HG03520 (cell line): ENCODE data around the gene BZW1.
A peak's percentile ranks its signal among the peaks of the same experiment; 100 is the strongest.
"Not testable (repeated sequence)": the region's sequence is repeated elsewhere in the genome, so short reads cannot be mapped to it uniquely, and the experiment has no call there.

Experiments
- ATAC-seq: cut with Tn5 transposase; IDR thresholded peaks from one replicate; pipeline ENCODE4 v1.9.1; 2021; ENCODE audit warnings: mild to moderate bottlenecking, moderate library complexity; ENCODE audit not compliant: unreplicated experiment

Gene BZW1

DNA sequence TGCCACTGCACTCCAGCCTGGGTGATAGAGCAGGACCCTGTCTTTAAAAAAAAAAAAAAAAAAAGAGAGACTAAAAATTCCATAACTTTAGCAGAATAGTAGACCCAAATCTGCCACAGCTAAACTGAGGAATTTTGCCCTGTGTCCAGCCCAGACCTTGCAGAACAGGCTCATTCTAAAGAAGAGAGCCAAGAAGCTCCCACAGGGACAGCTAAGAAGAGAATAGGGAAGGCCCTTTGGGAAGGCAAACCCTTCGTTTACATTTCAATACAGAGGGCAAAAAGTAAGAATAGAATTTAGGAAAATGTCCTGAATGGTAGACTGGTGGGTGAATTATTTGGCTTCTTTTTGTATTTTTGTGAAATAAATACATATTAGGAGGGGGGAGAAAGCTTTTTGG, 21.5 kb upstream of the BZW1 start:
- no peak for ATAC-seq

DNA sequence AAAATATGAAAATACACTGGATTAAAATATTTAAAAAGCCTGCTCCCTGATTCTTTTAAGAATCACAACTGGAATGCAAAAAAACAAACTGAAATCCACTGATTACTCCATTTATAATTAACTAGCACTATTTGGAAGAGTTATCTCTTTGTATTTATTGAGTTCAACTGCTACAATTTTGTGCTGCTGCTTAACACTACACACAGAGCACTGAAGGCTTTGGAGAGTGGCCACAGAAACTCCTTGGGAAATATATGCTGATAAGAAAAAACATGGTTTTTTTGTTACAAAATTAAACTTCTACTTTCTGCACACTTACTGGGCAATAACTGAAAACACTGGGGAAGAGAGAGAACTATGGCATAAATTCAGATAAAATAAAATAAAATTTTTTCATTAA, 19.8 kb upstream of the BZW1 start:
- ATAC-seq, result no peak

DNA sequence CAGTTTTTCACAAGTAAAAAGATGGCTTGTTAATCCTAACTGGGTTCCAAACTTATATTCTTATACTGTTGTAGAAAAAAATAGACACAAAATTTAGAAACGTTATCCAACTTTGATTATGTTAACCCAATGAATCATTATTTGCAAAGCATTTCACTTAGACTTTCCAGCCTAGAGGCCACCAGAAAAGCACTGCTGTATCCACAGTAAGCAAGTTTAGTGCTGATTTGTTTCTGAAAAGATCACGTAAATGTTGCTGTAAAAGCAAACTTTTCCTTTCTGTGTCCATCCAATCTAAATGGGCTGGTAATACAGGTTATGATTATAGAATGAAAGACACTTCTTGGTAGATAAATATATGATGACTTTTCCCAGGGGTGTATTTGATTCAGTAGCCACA, 17.6 kb upstream of the BZW1 start:
- no peak for ATAC-seq

DNA sequence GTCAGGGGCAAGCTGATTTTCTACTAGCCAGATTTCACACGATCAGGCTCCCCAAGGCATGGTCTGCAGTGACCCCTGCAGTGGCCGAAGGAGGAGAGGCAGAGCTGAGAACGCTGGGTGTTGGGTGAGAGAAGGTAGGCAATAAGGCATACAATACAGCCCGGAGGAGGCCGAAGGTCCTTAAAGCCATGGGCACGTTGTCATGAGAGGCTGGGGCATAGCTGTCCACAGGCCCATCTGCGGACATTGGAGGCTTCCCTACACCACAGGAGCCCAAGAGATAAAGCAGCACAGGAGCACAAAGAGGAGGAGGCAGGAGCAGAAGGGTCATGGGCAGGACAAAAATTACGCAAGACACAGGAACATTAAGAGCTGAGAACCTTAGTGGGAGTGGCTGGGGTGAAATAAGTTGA, 16.7 kb upstream of the BZW1 start:
- no peak for ATAC-seq

DNA sequence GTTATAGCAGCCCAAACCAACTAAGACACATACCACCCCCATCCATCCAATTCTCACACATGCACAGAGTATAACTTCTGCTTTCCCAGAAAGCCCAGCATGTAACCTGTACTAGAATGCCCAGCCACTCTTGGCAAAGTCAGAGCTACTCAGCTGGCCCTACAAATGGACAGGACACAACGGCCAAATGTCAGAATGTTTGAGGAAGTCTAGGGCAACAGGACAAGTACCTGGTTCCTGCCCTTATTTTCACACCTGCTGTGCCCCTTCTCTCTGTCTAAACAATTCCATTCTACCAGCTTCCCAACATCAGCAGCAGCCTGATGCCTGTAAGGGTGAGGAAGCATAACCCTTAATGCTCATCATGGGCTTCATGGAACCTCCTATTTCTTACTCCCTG, 15.1 kb upstream of the BZW1 start:
- no peak for ATAC-seq

DNA sequence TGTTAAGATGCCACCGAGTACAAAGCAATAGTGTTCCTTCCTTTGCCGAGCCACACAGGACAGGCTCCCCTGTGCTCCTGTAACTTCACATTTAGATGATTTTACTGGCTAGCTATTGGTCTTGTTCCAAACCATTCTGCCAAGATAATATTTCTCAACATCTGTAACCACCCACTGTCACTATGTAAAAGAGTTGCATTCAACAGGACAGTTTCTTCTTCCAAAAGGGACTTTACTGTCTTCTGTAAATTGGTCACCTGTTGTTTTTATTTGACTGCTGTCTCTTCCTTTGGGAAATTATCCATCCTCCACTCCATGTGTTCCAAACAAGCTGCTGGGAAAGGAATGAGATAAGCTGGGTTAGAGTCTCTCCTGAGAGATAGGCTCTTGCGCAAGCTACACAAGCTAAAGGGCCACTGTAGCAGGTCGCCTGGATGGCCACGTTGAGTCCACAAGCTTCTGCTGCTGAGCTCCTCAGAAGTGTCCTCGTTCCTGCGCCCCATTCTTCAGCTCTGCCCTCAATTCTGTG, 14.4 kb upstream of the BZW1 start:
- no peak for ATAC-seq

DNA sequence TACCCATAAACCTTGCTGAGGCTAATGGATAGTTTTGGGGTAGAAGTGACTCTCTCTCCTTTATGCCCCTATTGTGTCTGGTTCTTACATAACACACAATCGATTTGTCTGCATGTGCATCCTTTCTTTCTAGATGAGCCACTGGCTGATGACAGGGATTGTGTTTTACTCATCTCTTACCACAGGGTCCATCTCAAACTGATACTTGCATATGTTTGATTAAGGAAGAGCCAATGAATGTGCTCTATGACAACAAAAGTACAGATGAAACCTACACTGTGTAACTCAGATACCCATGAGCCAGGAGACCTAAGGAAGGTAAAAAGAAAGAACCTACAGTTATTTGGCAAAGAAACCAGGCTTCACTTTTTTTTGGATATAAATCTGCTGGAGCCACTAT, 13.2 kb upstream of the BZW1 start:
- no peak for ATAC-seq

DNA sequence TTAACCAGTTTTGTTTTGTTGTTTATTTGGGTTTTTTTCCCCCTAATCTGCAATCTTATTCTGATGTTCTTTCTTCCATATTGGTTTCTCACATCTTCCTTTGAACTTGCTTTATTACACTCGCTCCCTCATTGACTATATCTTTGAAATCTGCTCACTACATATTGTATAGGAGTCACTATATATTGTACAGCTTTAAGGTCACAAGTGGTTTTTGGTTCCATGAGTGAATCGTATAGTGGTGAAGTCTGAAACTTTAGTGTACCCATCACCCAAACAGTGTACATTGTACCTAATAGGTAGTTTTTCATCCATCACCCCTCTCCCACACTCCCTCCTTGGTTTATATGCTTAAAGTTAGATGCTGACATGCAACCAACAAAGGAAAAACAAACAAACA, 11.3 kb upstream of the BZW1 start:
- ATAC-seq, result no peak

DNA sequence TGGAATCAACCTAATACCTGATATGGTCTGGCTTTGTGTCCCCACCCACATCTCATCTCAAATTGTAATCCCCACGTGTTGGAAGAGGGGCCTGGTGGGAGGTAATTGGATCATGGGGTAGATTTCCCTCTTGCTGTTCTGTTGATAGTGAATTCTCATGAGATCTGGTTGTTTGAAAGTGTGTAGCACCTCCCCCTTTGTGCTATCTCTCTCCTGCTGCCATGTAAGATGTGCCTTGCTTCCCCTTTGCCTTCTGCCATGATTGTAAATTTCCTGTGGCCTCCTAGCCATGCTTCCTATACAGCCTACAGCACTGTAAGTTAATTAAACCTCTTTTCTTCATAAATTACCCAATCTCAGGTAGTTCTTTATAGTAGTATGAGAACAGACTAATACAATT, 10.3 kb upstream of the BZW1 start:
- ATAC-seq, result not testable (repeated sequence)

DNA sequence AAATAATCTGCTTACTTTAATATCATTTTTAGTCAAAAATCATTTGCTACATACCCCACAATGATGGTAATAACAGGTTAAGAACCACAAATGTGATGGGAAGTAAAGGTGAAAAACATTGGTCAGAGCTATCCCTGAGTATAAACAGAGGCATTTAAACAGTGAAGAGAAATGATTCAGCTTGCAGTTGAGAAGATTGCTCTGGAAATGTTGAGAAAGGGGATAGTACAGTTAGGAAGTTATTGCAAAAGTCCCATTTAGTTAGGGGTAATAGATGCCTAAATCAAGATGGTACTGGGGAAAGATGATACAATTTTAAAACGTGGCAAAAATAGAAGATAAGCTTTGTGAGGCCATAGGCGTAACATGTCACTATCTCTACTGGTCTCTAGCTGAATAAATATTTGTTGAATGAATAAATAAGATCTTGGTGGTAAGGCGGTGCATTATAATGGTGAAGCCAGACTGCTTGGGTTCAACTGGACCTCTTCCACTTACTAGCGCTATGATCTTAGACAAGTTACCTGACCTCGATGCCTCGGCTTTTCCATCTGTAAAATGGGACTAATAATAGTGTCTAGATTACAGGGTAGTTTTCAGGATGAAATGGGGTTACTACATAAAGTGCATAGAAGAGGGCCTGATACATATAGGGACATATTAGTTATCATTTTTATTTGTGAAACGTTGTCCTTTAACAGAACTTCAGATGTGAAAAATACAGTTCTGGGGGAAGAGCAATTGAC, 2.0 kb upstream of the BZW1 start:
- no peak for ATAC-seq

DNA sequence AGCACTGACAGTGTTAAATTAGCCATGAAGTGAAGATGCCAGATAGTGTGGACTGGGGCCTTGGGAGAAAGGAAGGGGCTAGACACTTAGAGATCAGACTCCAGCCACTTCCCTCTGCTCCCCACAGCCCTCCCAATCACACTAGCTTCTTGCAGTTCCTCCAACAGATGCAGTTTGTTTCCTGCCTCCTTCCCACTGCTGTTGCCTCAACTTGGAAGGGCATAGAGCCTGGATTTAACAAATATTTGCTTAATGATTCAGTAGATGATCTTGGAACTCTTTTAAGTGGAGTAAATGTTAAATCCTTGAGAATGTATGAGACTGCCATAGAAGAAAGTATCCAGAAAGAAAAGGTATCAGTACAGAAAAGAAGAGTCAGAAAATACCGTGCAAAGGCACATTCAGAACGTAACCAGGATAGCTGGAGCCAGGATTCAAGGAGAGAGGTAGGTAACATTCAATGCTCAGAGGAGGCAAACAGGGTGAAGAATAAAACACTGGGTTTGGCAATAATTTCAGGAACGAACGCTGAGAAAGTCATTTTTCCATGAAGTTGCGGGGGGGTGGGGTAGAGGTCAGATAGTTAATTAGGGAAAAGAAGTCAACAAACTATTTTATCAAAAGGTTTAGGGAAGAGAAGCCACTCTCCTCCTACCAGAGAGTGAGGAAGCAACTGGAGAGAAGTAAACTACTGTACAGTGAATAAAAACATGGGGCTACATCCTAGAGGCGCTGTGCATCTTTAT, 1.3 kb upstream of the BZW1 start:
- no peak for ATAC-seq

DNA sequence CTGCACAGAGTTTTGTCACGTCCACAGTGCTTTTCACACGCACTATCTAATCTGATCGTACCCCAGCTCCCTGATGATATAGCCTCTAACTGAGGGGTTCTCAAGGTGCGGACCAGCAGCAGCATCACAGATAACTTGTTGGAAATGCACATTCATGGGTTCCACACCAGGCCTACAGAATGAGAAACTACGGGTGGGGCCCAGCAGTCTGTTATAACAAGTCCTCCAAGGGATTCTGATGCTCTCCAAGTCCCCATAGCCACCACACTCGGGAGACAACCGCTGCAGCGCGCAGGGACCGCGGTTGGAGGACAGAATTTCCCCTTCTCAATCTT, 745 bp upstream of the BZW1 start:
- ATAC-seq, result no peak

DNA sequence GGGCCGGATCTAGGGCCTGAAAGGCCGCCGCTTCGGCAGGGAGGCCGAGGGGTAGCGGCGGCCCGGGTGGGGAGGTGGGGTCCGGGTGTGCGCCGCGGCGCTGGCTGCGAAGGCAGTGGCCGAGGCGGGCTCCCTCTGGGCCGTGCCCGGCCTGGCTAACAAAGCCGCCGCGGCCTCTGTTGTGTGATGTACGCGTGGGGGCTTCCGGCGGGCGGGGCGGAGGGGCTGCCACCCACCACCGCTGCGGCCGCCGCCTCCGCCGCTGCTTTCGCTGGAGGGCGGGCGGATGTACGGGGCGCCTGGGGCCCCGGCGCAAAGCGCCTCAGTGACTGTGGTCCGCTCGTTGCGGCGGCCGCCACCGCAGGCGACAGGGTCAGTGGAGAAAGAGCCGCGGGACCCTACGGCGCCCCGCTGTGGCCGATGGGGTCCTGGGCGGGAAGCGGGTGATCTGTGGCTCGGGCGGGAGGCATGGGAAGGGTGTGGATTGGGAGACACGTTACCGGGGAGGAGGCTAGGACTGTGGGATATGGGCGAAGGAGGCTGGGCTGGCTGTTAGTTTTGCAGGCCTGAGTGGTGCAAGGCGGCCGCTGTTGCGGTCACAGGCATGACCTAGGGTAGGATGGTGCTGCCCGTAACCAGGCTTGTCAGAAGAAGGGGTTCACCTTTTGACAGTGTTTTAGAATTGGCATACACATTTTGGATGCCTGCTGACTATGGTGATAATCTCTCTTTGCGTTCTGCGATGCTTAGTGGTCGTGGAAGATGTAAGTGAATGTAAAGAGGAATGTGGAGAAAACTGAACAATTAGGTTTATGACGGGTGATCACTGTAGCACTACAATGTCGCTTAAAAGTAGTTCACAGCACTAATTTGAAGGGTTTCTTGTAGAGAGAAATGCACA, 662 bp downstream of the BZW1 start:
- ATAC-seq, result peak; percentile 40

DNA sequence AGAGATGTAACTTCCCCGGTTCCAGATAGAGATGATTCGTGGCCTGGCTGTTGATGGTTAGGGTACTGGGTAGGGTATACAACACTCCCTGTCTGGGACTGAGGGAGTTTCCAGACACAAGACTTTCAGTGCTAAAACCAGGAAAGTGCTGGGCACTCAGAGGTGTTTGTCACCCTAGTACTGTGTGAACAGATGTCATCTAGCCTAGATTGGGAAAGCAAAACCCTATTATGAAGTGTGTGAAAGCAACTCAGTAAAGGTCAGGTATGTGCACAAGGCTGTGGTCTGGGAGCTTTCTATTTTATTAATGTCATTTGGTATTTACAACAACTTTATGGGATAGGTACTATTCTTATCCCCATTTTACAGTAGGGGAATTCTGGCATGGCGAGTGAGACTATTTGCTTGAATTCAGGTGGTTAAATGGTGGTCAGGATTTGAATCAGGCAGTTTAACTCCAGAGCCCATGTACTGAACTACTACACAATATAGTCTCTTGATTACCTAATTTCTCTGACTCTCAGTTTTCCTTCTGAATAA, 2.6 kb downstream of the BZW1 start:
- ATAC-seq, result no peak

DNA sequence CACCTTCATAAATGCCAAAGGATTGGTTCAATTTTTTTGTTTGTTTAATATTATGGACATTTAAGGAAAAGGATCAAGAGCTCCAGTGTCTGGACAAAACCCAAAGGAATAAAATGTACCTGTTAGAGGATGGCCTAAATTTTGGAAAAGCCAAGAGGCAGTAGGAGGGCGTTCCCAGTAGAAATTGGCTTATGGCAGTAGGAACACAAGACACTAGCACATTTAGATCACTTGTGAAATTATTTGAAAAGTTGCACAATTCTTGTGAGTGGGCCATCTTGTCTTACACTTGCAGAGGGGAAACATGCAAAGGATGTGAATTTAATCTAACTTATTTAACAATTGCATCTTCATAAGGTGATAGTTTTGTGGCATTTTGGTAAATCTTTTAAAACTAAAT, 3.2 kb downstream of the BZW1 start:
- ATAC-seq, result no peak

DNA sequence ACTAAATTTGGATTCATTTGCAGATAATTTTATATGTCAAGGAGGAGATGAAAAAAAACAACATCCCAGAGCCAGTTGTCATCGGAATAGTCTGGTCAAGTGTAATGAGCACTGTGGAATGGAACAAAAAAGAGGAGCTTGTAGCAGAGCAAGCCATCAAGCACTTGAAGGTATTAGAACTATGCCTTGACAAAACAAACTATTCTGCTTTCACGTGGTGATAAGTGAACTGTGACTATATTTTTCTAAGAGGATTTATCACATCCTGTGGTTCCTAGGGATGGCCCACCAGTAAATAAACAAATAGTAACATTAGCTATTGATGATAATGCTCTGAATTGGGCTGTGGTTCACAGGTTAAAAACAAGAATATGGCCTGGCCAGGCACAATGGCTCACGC, 7.0 kb downstream of the BZW1 start:
- ATAC-seq, result not testable (repeated sequence)

DNA sequence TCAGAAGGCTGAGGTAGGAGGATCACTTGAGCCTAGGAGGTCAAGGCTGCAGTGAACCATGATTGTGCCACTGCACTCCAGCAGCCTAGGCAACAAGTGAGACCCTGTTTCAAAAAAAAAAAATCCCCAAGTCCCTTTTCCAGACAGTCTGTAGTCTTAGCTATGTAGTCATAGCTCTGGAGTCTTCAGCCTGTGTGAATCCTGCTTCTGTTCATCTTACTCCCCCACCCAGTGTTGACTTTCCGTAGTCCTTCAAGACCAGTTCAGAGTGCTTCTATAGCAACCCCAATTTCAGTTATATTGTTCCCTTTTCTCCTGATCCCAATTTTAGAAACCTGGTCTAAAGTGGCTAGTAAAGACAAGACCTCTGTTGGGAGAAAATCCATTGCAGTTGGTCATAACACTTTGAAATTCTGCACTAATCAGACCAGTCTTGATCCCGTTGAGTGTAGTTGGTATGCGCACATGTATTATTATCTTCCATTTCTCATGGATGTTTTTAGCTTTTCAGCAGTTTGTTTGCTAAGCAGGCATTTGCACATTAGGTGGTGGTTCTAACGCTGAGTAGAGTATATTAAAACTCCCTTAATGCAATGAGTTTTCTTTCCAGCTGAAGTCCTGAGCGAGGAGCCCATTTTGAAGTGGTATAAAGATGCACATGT, 9.0 kb downstream of the BZW1 start:
- no peak for ATAC-seq

DNA sequence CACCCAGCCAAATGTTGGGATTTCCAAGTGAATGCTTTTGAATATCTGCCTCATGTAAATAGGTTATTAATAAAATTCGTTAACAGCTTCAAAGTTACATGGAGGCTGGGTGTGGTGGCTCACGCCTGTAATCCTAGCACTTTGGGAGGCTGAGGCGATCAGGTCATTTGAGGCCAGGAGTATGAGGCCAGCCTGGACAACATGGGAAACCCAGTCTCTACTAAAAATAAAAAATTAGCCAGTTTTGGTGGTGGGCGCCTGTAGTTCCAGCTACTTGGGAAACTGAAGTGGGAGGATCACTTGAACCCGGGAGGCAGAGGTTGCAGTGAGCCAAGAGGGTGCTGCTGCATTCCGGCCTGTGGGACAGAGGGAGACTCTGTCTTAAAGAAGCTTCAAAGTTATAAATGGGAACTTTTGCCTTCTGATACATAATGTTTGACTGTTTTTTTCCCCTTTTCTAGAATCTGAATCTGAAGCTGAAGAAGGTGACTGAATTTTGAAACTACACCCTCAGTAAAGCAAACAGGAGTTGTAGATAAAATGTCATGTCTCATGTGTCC, 10.1 kb downstream of the BZW1 start:
- no peak for ATAC-seq

DNA sequence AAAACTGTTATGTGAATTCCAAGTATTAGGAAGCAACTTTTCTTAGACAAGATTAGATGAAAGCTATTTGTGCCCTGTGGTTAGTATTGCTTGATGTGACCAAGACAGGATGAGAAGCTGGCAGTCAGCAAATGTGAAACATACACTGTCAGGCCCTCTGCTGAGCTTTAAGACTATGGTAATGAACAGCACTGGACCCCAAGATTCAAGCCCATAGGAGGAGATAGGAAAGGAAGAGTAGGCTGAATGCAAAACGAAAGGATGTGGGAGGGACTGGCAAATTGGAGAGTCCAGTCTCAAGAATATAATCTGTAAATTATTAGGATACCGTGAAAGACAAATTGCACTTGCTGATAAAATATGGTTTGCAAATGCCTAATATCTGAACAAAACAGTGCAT, 16.4 kb downstream of the BZW1 start:
- no peak for ATAC-seq

DNA sequence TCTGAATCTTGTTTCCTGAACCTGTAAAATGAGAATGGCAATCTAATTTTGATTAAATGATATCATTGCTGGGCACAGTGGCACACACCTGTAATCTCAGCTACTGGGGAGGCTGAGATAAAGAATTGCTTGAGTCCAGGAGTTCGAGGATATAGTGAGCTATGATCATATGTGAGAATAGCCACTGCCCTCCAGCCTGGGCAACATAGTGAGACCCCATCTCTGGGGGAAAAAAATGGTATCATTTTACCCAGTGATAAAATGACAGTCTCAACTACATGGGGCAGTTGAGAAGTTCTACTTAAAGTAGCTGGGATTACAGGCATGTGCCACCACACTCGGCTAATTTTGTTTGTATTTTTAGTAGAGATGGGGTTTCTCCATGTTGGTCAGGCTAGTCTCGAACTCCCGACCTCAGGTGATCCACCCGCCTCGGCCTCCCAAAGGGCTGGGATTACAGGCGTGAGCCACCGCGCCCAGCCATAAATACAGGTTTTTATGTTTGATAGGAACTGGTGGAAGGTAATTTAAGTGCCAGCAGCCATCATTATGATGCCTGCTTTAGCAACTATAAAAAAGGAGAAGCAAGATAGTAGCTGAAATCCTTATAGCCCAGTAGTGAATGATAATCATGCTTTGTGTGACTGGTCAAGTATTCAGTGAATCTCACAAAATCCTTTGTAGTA, 17.0 kb downstream of the BZW1 start:
- no peak for ATAC-seq
